ENCODE measurements around the gene IDE.
"Not testable (repeated sequence)": the region's sequence is repeated elsewhere in the genome, so short reads cannot be mapped to it uniquely, and the experiment has no call there.

Gene IDE

GRCh38 chr10:92573798-92574547 is at the start of gene IDE:
IDE (minus strand) TSS chr10:92574093; CDS start chr10:92574019, 74 bp downstream.
- DNase-seq = peak; percentile 40

GRCh38 chr10:92619368-92619767 is 45.5 kb upstream of the IDE start:
- no peak for DNase-seq

GRCh38 chr10:92615515-92615914 is 41.6 kb upstream of the IDE start:
- DNase-seq = no peak

- DNase-seq = no peak
Observed at GRCh38 chr10:92604841-92605240, 30.9 kb upstream of the IDE start.

GRCh38 chr10:92598321-92598720 is 24.4 kb upstream of the IDE start:
- no peak for DNase-seq

- no peak for DNase-seq
Observed at GRCh38 chr10:92595505-92595904, 21.6 kb upstream of the IDE start.

- no peak for DNase-seq
Observed at GRCh38 chr10:92593619-92594588, 20.0 kb upstream of the IDE start.

GRCh38 chr10:92592761-92593618 is 19.1 kb upstream of the IDE start, which contains the start of gene KIF11:
KIF11 (plus strand) TSS chr10:92593130; CDS start chr10:92593376, 246 bp downstream.
- DNase-seq = peak; percentile 85

- DNase-seq = peak; percentile 39
Observed at GRCh38 chr10:92591550-92592022, 17.7 kb upstream of the IDE start.

- DNase-seq = no peak
Observed at GRCh38 chr10:92590623-92591549, 17.0 kb upstream of the IDE start.

GRCh38 chr10:92582347-92582746 is 8.5 kb upstream of the IDE start:
- DNase-seq = not testable (repeated sequence)

- DNase-seq = no peak
Observed at GRCh38 chr10:92575961-92576360, 2.1 kb upstream of the IDE start.

GRCh38 chr10:92574548-92575261 is 812 bp upstream of the IDE start:
- DNase-seq = peak; percentile 8

GRCh38 chr10:92573091-92573797 is 649 bp downstream of the IDE start:
- DNase-seq = no peak

GRCh38 chr10:92572362-92573090 is 1.4 kb downstream of the IDE start:
- no peak for DNase-seq

GRCh38 chr10:92571649-92572048 is 2.2 kb downstream of the IDE start:
- DNase-seq = no peak

- DNase-seq = not testable (repeated sequence)
Observed at GRCh38 chr10:92569663-92570062, 4.2 kb downstream of the IDE start.

- no peak for DNase-seq
Observed at GRCh38 chr10:92569071-92569470, 4.8 kb downstream of the IDE start.

GRCh38 chr10:92567952-92568600 is 5.8 kb downstream of the IDE start:
- no peak for DNase-seq
